MM.1S (cell line): ENCODE data around the gene FLT1.

ENCODE experiments used
- DNase-seq: peaks from one replicate; pipeline ENCODE4 v3.0.0-alpha.2; 2015
- H2AFZ ChIP-seq: fragments of 300-600 bp; sonication (generic); 2 replicates; pipeline ENCODE4 v1.6.0; 2016; ENCODE audit warnings: antibody characterized with exemption, low read length
- H3F3A ChIP-seq: fragments of 300-600 bp; sonication (generic); 2 replicates; pipeline ENCODE4 v1.6.1; 2016; ENCODE audit warnings: mild to moderate bottlenecking, antibody characterized with exemption, low read length, moderate library complexity, mixed read lengths; ENCODE audit not compliant: insufficient read depth
- H3K27ac ChIP-seq: fragments of 300-600 bp; sonication (generic); 2 replicates; pipeline ENCODE4 v1.5.1; 2016; ENCODE audit warnings: mild to moderate bottlenecking, low read length
- H3K27me3 ChIP-seq: fragments of 300-600 bp; sonication (generic); replicated peaks from 2 replicates; pipeline ENCODE4 v1.6.0; 2016; ENCODE audit warnings: low read length; ENCODE audit not compliant: insufficient read depth
- H3K36me3 ChIP-seq: fragments of 300-600 bp; sonication (generic); replicated peaks from 2 replicates; pipeline ENCODE4 v1.6.1; 2016; ENCODE audit warnings: mild to moderate bottlenecking, low read length, mixed read lengths; ENCODE audit not compliant: insufficient read depth
- H3K4me1 ChIP-seq: fragments of 300-600 bp; sonication (generic); 2 replicates; pipeline ENCODE4 v1.6.1; 2016; ENCODE audit warnings: low read length, mixed read lengths
- H3K4me2 ChIP-seq: fragments of 300-600 bp; sonication (generic); 2 replicates; pipeline ENCODE4 v1.6.0; 2016; ENCODE audit warnings: low read depth, low read length
- H3K4me3 ChIP-seq: fragments of 300-600 bp; sonication (generic); 2 replicates; pipeline ENCODE4 v1.5.1; 2016; ENCODE audit warnings: low read length, mixed read lengths
- H3K79me2 ChIP-seq: fragments of 300-600 bp; sonication (generic); 2 replicates; pipeline ENCODE4 v1.6.1; 2016; ENCODE audit warnings: mixed run types, low read length, mixed read lengths
- H3K9ac ChIP-seq: fragments of 300-600 bp; sonication (generic); 2 replicates; pipeline ENCODE4 v1.6.1; 2016; ENCODE audit warnings: low read length, mixed read lengths
- H3K9me2 ChIP-seq: fragments of 300-600 bp; sonication (generic); replicated peaks from 2 replicates; pipeline ENCODE4 v1.6.1; 2016; ENCODE audit warnings: mild to moderate bottlenecking, low read length, mixed read lengths; ENCODE audit not compliant: insufficient read depth
- H3K9me3 ChIP-seq: fragments of 300-600 bp; sonication (generic); replicated peaks from 2 replicates; pipeline ENCODE4 v1.6.1; 2016; ENCODE audit warnings: mild to moderate bottlenecking, low read length, mixed read lengths; ENCODE audit not compliant: insufficient read depth
- H4K20me1 ChIP-seq: fragments of 300-600 bp; sonication (generic); 2 replicates; pipeline ENCODE4 v1.6.1; 2016; ENCODE audit warnings: mild to moderate bottlenecking, low read length, moderate library complexity, mixed read lengths; ENCODE audit not compliant: insufficient read depth
- CTCF ChIP-seq: fragments of 300-600 bp; sonication (generic); IDR thresholded peaks from 2 replicates; pipeline ENCODE4 v1.5.1; 2016; ENCODE audit warnings: antibody characterized with exemption, low read length, mixed read lengths
- EZH2 ChIP-seq: fragments of 300-600 bp; sonication (generic); optimal IDR thresholded peaks from 2 replicates; pipeline ENCODE3; 2017; ENCODE audit warnings: low read depth, mild to moderate bottlenecking, antibody characterized with exemption, low read length, mixed read lengths
- EZH2phosphoT487 ChIP-seq: fragments of 300-600 bp; sonication (generic); IDR thresholded peaks from 2 replicates; pipeline ENCODE4 v1.6.1; 2018; ENCODE audit warnings: antibody characterized with exemption, low read length

The FLT1 gene

GRCh38 chr13:28321756-28322155 lies 173.2 kb downstream of the FLT1 start:
- no peak overlapping the region for H2AFZ ChIP-seq
- H3K4me1 ChIP-seq: no peaks in the 10 kb centered on the region
- DNase-seq: no peak

GRCh38 chr13:28320884-28321574 lies 173.9 kb downstream of the FLT1 start:
- no peaks in the 10 kb centered on the region for H3K4me1 ChIP-seq
- H3K4me2 ChIP-seq: no peak overlapping the region
- H3K9me3 ChIP-seq: no peaks in the 10 kb centered on the region
- no peaks in the 10 kb centered on the region for H3K27me3 ChIP-seq
- no peaks in the 10 kb centered on the region for H3K79me2 ChIP-seq
- no peak for DNase-seq
- no peak overlapping the region for H2AFZ ChIP-seq
- no peak overlapping the region for H3K27ac ChIP-seq
- no peaks in the 10 kb centered on the region for H3F3A ChIP-seq
- H3K9ac ChIP-seq: no peak overlapping the region
- H4K20me1 ChIP-seq: no peaks in the 10 kb centered on the region
- H3K36me3 ChIP-seq: no peaks in the 10 kb centered on the region
- TF ChIP-seq CTCF (no peak), EZH2phosphoT487 (no peak), EZH2 (no peak)
- no peaks in the 10 kb centered on the region for H3K9me2 ChIP-seq
- no peak overlapping the region for H3K4me3 ChIP-seq

More at GRCh38 chr13:28321756-28322155, 173.2 kb downstream of the FLT1 start:
- H3K36me3 ChIP-seq: no peaks in the 10 kb centered on the region
- no peaks in the 10 kb centered on the region for H3K9me2 ChIP-seq
- no peaks in the 10 kb centered on the region for H3K27me3 ChIP-seq
- H3F3A ChIP-seq: no peaks in the 10 kb centered on the region
- H3K9ac ChIP-seq: no peak overlapping the region
- no peaks in the 10 kb centered on the region for H4K20me1 ChIP-seq
- no peaks in the 10 kb centered on the region for H3K9me3 ChIP-seq
- H3K4me3 ChIP-seq: no peak overlapping the region
- no peak overlapping the region for H3K4me2 ChIP-seq
- no peak for TF ChIP-seq EZH2
- TF ChIP-seq EZH2phosphoT487: no peak
- TF ChIP-seq CTCF: no peak
- H3K27ac ChIP-seq: no peak overlapping the region
- no peaks in the 10 kb centered on the region for H3K79me2 ChIP-seq

- Histone ChIP-seq H4K20me1 (no peaks in the 10 kb centered on the region), H3K27me3 (no peaks in the 10 kb centered on the region), H3K9me3 (no peaks in the 10 kb centered on the region), H3K9ac (no peak overlapping the region), H3K4me1 (no peaks in the 10 kb centered on the region), H3K27ac (no peak overlapping the region), H3K4me2 (no peak overlapping the region), H2AFZ (no peak overlapping the region), H3K9me2 (no peaks in the 10 kb centered on the region), H3K79me2 (no peaks in the 10 kb centered on the region), H3K4me3 (no peak overlapping the region), H3K36me3 (no peaks in the 10 kb centered on the region), H3F3A (no peaks in the 10 kb centered on the region)
- no peak for DNase-seq
- no peak for TF ChIP-seq EZH2phosphoT487
- no peak for TF ChIP-seq EZH2
- no peak for TF ChIP-seq CTCF
Observed at GRCh38 chr13:28320209-28320608, 174.7 kb downstream of the FLT1 start.
